Liver (tissue), 9 donors: Measurements from ENCODE around the gene PLEK2. TPM values are rescaled to one million over a fixed set of nuclear protein-coding genes. Genes with fewer than 3 reads are reported as not detected.

Source experiments
- DNase-seq: peaks from one replicate; pipeline ENCODE4 v3.0.0-alpha.2; 2017; ENCODE audit warnings: low spot score
- H3K27ac ChIP-seq, 2 donors: one replicate each; pipeline ENCODE4 v1.7.0; 2013; ENCODE audit warnings: inconsistent platforms in 2 of 2, low read length in 2 of 2, control low read depth in 1 of 2, low read depth in 1 of 2, mild to moderate bottlenecking in 1 of 2
- H3K27me3 ChIP-seq, 4 donors: one replicate each; pipeline versions ENCODE4 v1.6.1 to v1.7.0; 2013; ENCODE audit warnings: low read length in 3 of 4, inconsistent platforms in 1 of 4, mild to moderate bottlenecking in 1 of 4, moderate library complexity in 1 of 4; ENCODE audit not compliant: control insufficient read depth in 4 of 4, insufficient read depth in 4 of 4
- H3K36me3 ChIP-seq, 4 donors: one replicate each; pipeline versions ENCODE4 v1.6.1 to v1.7.0; 2013; ENCODE audit warnings: low read length in 3 of 4, mild to moderate bottlenecking in 3 of 4, low read depth in 1 of 4, moderate library complexity in 1 of 4; ENCODE audit not compliant: control insufficient read depth in 4 of 4, insufficient read depth in 3 of 4
- H3K4me1 ChIP-seq, 4 donors: one replicate each; pipeline versions ENCODE4 v1.6.1 to v1.7.0; 2013; ENCODE audit warnings: low read length in 3 of 4, mild to moderate bottlenecking in 3 of 4, moderate library complexity in 1 of 4; ENCODE audit not compliant: control insufficient read depth in 4 of 4, insufficient read depth in 4 of 4
- H3K4me3 ChIP-seq, 3 donors: one replicate each; pipeline versions ENCODE4 v1.6.1 to v1.7.0; 2013; ENCODE audit warnings: low read length in 3 of 3, control low read depth in 1 of 3, low read depth in 1 of 3, mild to moderate bottlenecking in 1 of 3
- H3K9ac ChIP-seq, 2 donors: one replicate each; pipeline ENCODE4 v1.7.0; 2013; ENCODE audit warnings: low read length in 2 of 2, mild to moderate bottlenecking in 2 of 2, moderate library complexity in 2 of 2, control low read depth in 1 of 2, low read depth in 1 of 2
- H3K9me3 ChIP-seq, 4 donors: one replicate each; pipeline versions ENCODE4 v1.6.1 to v1.7.0; 2013; ENCODE audit warnings: low read length in 3 of 4; ENCODE audit not compliant: control insufficient read depth in 4 of 4
- EGR1 ChIP-seq, 2 donors: IDR thresholded peaks; 2 replicates each; pipeline ENCODE4 v1.6.1; 2016 to 2018; ENCODE audit warnings: antibody characterized with exemption in 2 of 2, low read depth in 2 of 2
- FOXA2 ChIP-seq: IDR thresholded peaks from 2 replicates; pipeline ENCODE4 v1.6.1; 2016; ENCODE audit warnings: antibody characterized with exemption
- GABPA ChIP-seq, 2 donors: IDR thresholded peaks in 1 of 2; conservative IDR thresholded peaks in 1 of 2; 2 replicates each; pipeline ENCODE4 v1.6.1; 2016; ENCODE audit warnings: antibody characterized with exemption in 2 of 2, mild to moderate bottlenecking in 1 of 2, moderate library complexity in 1 of 2
- HNF4A ChIP-seq, 2 donors: conservative IDR thresholded peaks; 2 replicates each; pipeline ENCODE4 v1.6.1; 2016; ENCODE audit warnings: antibody characterized with exemption in 2 of 2, mild to moderate bottlenecking in 2 of 2
- HNF4G ChIP-seq: IDR thresholded peaks from 2 replicates; pipeline ENCODE4 v1.6.1; 2016; ENCODE audit warnings: antibody characterized with exemption
- NR2F2 ChIP-seq: IDR thresholded peaks from 2 replicates; pipeline ENCODE4 v1.6.1; 2016; ENCODE audit warnings: antibody characterized with exemption
- SP1 ChIP-seq: IDR thresholded peaks from 2 replicates; pipeline ENCODE4 v1.6.1; 2018; ENCODE audit warnings: antibody characterized with exemption, mild to moderate bottlenecking
- TAF1 ChIP-seq: conservative IDR thresholded peaks from 2 replicates; pipeline ENCODE4 v1.6.1; 2016; ENCODE audit warnings: antibody characterized with exemption, mild to moderate bottlenecking
- YY1 ChIP-seq: IDR thresholded peaks from 2 replicates; pipeline ENCODE4 v1.6.1; 2016; ENCODE audit warnings: antibody characterized with exemption, mild to moderate bottlenecking
- WGBS: extraction: QIAGEN DNeasy Blood & Tissue Kit; methylation state at CpG from one replicate; pipeline ENCODE4 v1.1.7; 2013; 5-methylcytosine and 5-hydroxymethylcytosine counted together
- polyA plus RNA-seq, 2 donors: library from polyadenylated mRNA; stranded (reverse) in 1 of 2; unstranded in 1 of 2; fragments of 200-250 nt in 1 of 2; fragments of >200 nt in 1 of 2; fragmentation: Nextera tagmentation in 1 of 2; extraction: Ambion mirVana in 1 of 2; gene quantifications; one replicate each; pipeline versions ENCODE4 v1.2.1 to v1.2.3, GENCODE V29; 2013 to 2015
- total RNA-seq, 2 donors: library from RNA; depleted of rRNA; stranded (reverse); fragments of >200 nt; gene quantifications; one replicate each; pipeline ENCODE4 v1.2.3, GENCODE V29; 2014
- TF ChIP-seq, protein P1 (sequence below): IDR thresholded peaks from 2 replicates; pipeline ENCODE4 v1.6.1; 2016; ENCODE audit warnings: antibody characterized with exemption, mild to moderate bottlenecking
- TF ChIP-seq, protein P2 (sequence below): IDR thresholded peaks from 2 replicates; pipeline ENCODE4 v1.6.1; 2016; ENCODE audit warnings: antibody characterized with exemption
- TF ChIP-seq, protein P3 (sequence below): IDR thresholded peaks from 2 replicates; pipeline ENCODE4 v1.6.1; 2016; ENCODE audit warnings: antibody characterized with exemption
- donor health status: healthy.
- donor health status: healthy.
- donor health status: healthy.
- donor health status: healthy.
- donor health status: healthy.

PLEK2 gene
- total and polyA plus RNA-seq, 4 donors: 6.1 to 17.4 (median 11.2) TPM

DNA sequence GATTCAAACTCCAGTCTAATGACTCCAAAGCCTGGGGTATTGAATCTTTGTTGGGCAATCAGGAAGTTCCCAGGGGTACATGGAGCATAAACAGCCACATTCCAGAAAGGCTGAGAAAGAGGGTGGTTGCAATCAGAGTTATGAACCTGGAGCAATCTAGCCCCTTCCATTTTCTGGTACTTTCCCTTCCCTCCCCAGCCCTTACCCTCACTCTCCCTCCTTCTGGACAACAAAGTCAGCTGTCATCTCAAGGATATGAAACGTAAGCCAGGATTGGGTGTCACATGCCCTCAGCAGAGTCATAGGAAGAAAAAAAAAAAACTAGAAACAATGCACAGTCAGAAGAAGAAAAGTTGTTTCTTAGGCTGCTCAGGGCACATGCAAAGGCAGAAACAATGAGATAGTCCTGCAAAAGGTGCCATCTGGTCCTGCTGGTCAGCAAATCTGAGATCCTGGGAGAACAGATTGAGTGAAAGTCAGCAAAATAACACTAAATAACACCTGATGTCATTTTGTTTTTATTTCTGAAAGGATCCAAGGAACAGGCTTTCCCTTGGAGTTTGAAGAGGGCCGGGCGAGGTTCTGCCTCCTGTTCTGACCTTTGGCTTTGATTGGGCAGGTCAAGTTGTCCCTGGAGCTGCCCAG lies 49.5 kb upstream of the PLEK2 start:
- no peak overlapping the region for H3K27ac ChIP-seq
- whole genome bisulfite sequencing: 81% methylated on average over 3 of the region's 3 CpGs
- DNase-seq: no peak

DNA sequence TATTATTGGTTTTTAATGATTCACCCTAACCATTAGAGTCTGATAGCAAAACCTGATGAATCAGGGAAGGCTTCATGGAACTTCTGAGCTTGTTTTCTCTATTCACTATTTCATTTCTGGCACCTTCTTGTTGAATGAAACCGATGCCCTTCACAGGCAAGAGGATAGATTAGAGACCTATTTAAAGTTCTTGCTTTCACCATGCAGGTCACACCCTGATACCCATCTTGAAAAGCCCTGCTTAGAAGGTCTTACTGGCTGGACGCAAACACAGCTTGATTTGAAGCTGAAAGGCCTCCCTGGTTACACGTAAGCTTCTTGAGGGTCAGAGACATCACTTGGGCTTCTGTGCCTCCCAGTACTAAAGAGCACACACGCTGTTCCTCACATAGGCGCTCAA lies 47.4 kb upstream of the PLEK2 start:
- no peak for TF ChIP-seq TAF1
- DNase-seq: no peak
- Histone ChIP-seq H3K4me3 (no peak overlapping the region), H3K9me3 (no peaks in the 10 kb centered on the region), H3K36me3 (no peaks in the 10 kb centered on the region), H3K27me3 (no peaks in the 10 kb centered on the region), H3K27ac (no peak overlapping the region), H3K9ac (no peak overlapping the region), H3K4me1 (no peaks in the 10 kb centered on the region)
- WGBS: 84% methylated on average over 5 of the region's 5 CpGs

More for the DNA sequence above, 49.5 kb upstream of the PLEK2 start:
- Histone ChIP-seq H3K36me3 (no peaks in the 10 kb centered on the region), H3K27me3 (no peaks in the 10 kb centered on the region), H3K9me3 (no peaks in the 10 kb centered on the region), H3K9ac (no peak overlapping the region), H3K4me3 (no peak overlapping the region), H3K4me1 (no peaks in the 10 kb centered on the region)
- no peak for TF ChIP-seq EGR1 (IDR thresholded peaks at IDR 0.05; ENCODE audit: low read depth in 2 of 2)
- no peak for TF ChIP-seq SP1
- TF ChIP-seq, protein P1, sequence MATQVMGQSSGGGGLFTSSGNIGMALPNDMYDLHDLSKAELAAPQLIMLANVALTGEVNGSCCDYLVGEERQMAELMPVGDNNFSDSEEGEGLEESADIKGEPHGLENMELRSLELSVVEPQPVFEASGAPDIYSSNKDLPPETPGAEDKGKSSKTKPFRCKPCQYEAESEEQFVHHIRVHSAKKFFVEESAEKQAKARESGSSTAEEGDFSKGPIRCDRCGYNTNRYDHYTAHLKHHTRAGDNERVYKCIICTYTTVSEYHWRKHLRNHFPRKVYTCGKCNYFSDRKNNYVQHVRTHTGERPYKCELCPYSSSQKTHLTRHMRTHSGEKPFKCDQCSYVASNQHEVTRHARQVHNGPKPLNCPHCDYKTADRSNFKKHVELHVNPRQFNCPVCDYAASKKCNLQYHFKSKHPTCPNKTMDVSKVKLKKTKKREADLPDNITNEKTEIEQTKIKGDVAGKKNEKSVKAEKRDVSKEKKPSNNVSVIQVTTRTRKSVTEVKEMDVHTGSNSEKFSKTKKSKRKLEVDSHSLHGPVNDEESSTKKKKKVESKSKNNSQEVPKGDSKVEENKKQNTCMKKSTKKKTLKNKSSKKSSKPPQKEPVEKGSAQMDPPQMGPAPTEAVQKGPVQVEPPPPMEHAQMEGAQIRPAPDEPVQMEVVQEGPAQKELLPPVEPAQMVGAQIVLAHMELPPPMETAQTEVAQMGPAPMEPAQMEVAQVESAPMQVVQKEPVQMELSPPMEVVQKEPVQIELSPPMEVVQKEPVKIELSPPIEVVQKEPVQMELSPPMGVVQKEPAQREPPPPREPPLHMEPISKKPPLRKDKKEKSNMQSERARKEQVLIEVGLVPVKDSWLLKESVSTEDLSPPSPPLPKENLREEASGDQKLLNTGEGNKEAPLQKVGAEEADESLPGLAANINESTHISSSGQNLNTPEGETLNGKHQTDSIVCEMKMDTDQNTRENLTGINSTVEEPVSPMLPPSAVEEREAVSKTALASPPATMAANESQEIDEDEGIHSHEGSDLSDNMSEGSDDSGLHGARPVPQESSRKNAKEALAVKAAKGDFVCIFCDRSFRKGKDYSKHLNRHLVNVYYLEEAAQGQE: no peak
- TF ChIP-seq, protein P2, sequence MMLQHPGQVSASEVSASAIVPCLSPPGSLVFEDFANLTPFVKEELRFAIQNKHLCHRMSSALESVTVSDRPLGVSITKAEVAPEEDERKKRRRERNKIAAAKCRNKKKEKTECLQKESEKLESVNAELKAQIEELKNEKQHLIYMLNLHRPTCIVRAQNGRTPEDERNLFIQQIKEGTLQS: no peak
- no peak for TF ChIP-seq TAF1
- TF ChIP-seq NR2F2: no peak
- TF ChIP-seq FOXA2: no peak
- TF ChIP-seq GABPA (IDR thresholded peaks at IDR 0.05 in 1 of 2, conservative IDR thresholded peaks at IDR 0.05 in 1 of 2): no peak
- TF ChIP-seq HNF4A (conservative IDR thresholded peaks at IDR 0.05): no peak
- TF ChIP-seq, protein P3, sequence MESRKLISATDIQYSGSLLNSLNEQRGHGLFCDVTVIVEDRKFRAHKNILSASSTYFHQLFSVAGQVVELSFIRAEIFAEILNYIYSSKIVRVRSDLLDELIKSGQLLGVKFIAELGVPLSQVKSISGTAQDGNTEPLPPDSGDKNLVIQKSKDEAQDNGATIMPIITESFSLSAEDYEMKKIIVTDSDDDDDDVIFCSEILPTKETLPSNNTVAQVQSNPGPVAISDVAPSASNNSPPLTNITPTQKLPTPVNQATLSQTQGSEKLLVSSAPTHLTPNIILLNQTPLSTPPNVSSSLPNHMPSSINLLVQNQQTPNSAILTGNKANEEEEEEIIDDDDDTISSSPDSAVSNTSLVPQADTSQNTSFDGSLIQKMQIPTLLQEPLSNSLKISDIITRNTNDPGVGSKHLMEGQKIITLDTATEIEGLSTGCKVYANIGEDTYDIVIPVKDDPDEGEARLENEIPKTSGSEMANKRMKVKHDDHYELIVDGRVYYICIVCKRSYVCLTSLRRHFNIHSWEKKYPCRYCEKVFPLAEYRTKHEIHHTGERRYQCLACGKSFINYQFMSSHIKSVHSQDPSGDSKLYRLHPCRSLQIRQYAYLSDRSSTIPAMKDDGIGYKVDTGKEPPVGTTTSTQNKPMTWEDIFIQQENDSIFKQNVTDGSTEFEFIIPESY: no peak
- no peak for TF ChIP-seq HNF4G

DNA sequence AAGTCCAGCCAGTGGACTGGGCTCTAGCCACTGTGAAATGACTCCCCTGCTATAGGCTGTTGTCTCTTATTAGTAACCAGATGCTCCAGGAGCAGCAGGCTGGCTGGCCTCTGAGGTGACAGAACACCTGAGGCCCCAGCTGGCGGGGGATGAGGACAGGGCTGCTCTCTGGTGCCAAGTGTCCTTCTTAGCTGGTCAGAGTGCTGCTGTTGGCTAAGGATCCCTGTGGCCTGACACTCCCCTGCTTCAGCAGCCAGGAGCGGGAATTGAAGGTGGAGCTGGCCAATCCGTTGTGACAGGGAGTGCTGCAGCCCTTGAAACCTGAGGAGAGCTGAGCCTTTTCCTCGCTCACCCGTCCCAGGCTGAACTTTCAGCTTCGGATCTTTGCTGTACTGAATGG lies 45.8 kb upstream of the PLEK2 start:
- WGBS: 45% methylated on average over 6 of the region's 6 CpGs
- Histone ChIP-seq H3K4me1 (no peaks in the 10 kb centered on the region), H3K9me3 (no peaks in the 10 kb centered on the region), H3K27ac (no peak overlapping the region), H3K9ac (no peak overlapping the region), H3K27me3 (no peaks in the 10 kb centered on the region), H3K36me3 (no peaks in the 10 kb centered on the region), H3K4me3 (no peak overlapping the region)
- no peak for DNase-seq
- TF ChIP-seq HNF4A (conservative IDR thresholded peaks at IDR 0.05) (no peak), NR2F2 (no peak), TAF1 (no peak), YY1 (no peak), FOXA2 (no peak), SP1 (no peak)
- TF ChIP-seq, protein P2: no peak
- TF ChIP-seq, protein P1: no peak
- TF ChIP-seq, protein P3: no peak
